Cardiac muscle cell (in vitro differentiated cells and primary cell): ENCODE results near the gene EPHB2. TPM values are rescaled to one million over a fixed set of nuclear protein-coding genes. Genes with fewer than 3 reads are reported as not detected.

Experiments
- DNase-seq, 2 donors: peaks; one replicate each; pipeline versions ENCODE4 v3.0.0 to v3.0.0-alpha.2; 2010 to 2017; ENCODE audit warnings: low read depth in 1 of 2, low spot score in 1 of 2
- H3K27ac ChIP-seq: fragments of 200-600 bp; sonication (generic); 2 replicates; pipeline ENCODE4 v1.5.1; 2016
- H3K27me3 ChIP-seq: fragments of 200-600 bp; sonication (generic); 2 replicates; pipeline ENCODE4 v1.6.0; 2016; ENCODE audit warnings: control low read depth
- H3K36me3 ChIP-seq: fragments of 200-600 bp; sonication (generic); 2 replicates; pipeline ENCODE4 v1.5.1; 2016; ENCODE audit warnings: control low read depth
- H3K4me1 ChIP-seq: fragments of 200-600 bp; sonication (generic); 2 replicates; pipeline ENCODE4 v1.8.1; 2017; ENCODE audit warnings: low read depth, mild to moderate bottlenecking, mixed run types
- H3K4me3 ChIP-seq: fragments of 200-600 bp; sonication (generic); 2 replicates; pipeline ENCODE4 v1.5.1; 2016; ENCODE audit warnings: mild to moderate bottlenecking
- H3K9me3 ChIP-seq: fragments of 200-600 bp; sonication (generic); 2 replicates; pipeline ENCODE4 v1.5.1; 2017; ENCODE audit warnings: low read depth, mild to moderate bottlenecking, control low read depth
- polyA plus RNA-seq: library from polyadenylated mRNA; unstranded; fragments of >200 nt; fragmentation: Nextera tagmentation; extraction: Ambion mirVana; gene quantifications from 2 replicates; pipeline ENCODE4 v1.2.1, GENCODE V29; 2016
- total RNA-seq: library from RNA; depleted of rRNA; stranded (reverse); fragments of >200 nt; gene quantifications from 2 replicates; pipeline ENCODE4 v1.2.3, GENCODE V29; 2016
- TF ChIP-seq, protein P1 (sequence below): IDR thresholded peaks from 2 replicates; pipeline ENCODE4 v1.5.1; 2012; ENCODE audit warnings: low read depth, mild to moderate bottlenecking, low read length

The EPHB2 gene
- total and polyA plus RNA-seq, 2 experiments from 2014 or later = 38.8 to 96.3 TPM

- H3K27ac ChIP-seq = no peak overlapping the region
- no peak for DNase-seq
- no peak overlapping the region for H3K4me3 ChIP-seq
- peaks cover 11% of the 10 kb centered on the region for H3K4me1 ChIP-seq
- no peaks in the 10 kb centered on the region for H3K36me3 ChIP-seq
- H3K9me3 ChIP-seq = no peaks in the 10 kb centered on the region
- no peaks in the 10 kb centered on the region for H3K27me3 ChIP-seq
- TF ChIP-seq, protein P1, sequence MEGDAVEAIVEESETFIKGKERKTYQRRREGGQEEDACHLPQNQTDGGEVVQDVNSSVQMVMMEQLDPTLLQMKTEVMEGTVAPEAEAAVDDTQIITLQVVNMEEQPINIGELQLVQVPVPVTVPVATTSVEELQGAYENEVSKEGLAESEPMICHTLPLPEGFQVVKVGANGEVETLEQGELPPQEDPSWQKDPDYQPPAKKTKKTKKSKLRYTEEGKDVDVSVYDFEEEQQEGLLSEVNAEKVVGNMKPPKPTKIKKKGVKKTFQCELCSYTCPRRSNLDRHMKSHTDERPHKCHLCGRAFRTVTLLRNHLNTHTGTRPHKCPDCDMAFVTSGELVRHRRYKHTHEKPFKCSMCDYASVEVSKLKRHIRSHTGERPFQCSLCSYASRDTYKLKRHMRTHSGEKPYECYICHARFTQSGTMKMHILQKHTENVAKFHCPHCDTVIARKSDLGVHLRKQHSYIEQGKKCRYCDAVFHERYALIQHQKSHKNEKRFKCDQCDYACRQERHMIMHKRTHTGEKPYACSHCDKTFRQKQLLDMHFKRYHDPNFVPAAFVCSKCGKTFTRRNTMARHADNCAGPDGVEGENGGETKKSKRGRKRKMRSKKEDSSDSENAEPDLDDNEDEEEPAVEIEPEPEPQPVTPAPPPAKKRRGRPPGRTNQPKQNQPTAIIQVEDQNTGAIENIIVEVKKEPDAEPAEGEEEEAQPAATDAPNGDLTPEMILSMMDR = no peak
Measured at GRCh38 chr1:22854688-22855565, 144.3 kb downstream of the EPHB2 start.

DNA sequence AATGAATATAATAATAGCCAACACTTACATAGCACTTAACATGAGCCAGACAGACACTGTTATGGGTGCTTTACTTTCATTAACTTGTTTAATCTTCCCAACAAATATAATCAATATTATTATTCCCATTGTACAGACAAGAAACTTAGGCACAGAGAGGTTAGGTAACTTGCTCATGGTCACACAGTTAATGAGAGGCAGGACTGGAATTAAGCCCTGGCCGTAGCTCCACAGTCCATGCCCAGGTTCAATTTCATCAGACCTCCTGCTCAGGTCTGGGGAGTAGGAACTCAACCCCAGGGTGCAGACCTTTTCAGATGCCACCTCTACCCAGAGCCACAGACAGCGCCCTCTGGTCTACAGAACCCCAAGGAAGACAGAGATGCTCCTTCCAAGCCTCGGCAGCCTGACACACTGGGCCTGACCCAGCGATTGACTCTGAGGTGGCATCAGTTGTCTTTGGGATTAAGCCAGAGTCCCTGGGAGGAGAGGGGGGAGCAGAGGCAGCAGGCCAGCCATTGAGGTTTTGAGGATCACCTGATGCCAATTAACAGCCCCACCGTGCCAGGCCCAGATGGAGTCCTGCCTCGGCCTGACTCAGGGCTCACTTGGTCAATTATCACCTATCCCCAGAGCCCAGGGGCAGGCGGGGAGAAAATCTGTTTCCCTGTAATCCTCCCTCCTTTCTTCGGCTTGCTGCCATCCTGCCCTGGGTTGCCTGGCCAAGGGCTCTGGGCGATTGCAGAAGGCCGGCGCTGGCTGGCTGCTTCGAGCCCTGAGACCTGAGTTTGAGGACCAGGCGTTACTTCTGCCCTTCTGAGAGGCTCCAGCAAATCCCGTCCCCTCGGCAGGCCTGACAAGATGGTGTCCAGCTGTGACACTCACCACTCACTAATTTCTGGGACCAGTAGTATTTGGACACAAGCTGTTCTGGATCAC, 145.3 kb downstream of the EPHB2 start:
- Histone ChIP-seq H3K27ac (no peak overlapping the region), H3K4me1 (peaks cover 9% of the 10 kb centered on the region), H3K9me3 (no peaks in the 10 kb centered on the region), H3K36me3 (no peaks in the 10 kb centered on the region), H3K27me3 (no peaks in the 10 kb centered on the region), H3K4me3 (no peak overlapping the region)
- TF ChIP-seq, protein P1 = no peak
- DNase-seq = no peak

GRCh38 chr1:22857661-22858060, 147.0 kb downstream of the EPHB2 start:
- no peak for DNase-seq
- Histone ChIP-seq H3K36me3 (no peaks in the 10 kb centered on the region), H3K9me3 (no peaks in the 10 kb centered on the region), H3K27ac (no peak overlapping the region), H3K4me3 (no peak overlapping the region), H3K27me3 (no peaks in the 10 kb centered on the region), H3K4me1 (peaks cover 10% of the 10 kb centered on the region)
- TF ChIP-seq, protein P1 = no peak

DNA sequence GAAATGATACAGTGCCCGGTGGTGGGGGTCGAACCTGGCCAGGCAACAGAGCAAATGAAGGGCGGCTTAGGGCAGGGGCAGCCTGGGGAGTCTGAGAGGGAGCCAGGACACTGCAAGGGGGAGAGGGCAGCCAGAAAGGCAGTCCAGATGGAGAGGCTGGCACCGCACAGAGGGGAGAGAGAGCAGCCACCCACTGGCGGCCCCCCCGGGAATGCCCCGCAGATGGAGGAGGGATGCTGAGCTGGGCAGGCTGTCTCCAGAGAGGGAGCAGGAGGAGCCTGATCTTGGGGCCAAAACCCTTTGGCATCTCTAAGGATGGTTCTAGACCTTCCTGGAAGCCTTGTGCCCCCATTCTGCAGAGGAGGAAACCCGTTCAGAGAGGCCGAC, 149.8 kb downstream of the EPHB2 start:
- no peak for DNase-seq
- Histone ChIP-seq H3K4me1 (peaks cover 13% of the 10 kb centered on the region), H3K27me3 (no peaks in the 10 kb centered on the region), H3K27ac (no peak overlapping the region), H3K36me3 (peaks cover 4% of the 10 kb centered on the region), H3K4me3 (no peak overlapping the region), H3K9me3 (no peaks in the 10 kb centered on the region)
- TF ChIP-seq, protein P1 = no peak

- Histone ChIP-seq H3K27me3 (no peaks in the 10 kb centered on the region), H3K4me1 (peaks cover 12% of the 10 kb centered on the region), H3K27ac (no peak overlapping the region), H3K9me3 (no peaks in the 10 kb centered on the region), H3K4me3 (no peak overlapping the region), H3K36me3 (peaks cover 6% of the 10 kb centered on the region)
- TF ChIP-seq, protein P1 = no peak
- DNase-seq = no peak
Measured at GRCh38 chr1:22860883-22861385, 150.3 kb downstream of the EPHB2 start.
